Osteocyte (in vitro differentiated cells): ENCODE data around the gene TUBB6. TPM values are rescaled to one million over a fixed set of nuclear protein-coding genes. Genes with fewer than 3 reads are reported as not detected.
A peak's percentile ranks its signal among the peaks of the same experiment; 100 is the strongest.

Experiments used
- DNase-seq: peaks from one replicate; pipeline ENCODE4 v3.0.0; 2021; ENCODE audit warnings: mixed read lengths; ENCODE audit not compliant: unreplicated experiment; ENCODE audit errors: extremely low spot score
- H3K27ac Mint-ChIP-seq: one replicate; pipeline ENCODE4 v1.8.0; 2021; ENCODE audit warnings: mild to moderate bottlenecking, mixed read lengths; ENCODE audit not compliant: unreplicated experiment
- H3K27me3 Mint-ChIP-seq: one replicate; pipeline ENCODE4 v1.8.0; 2021; ENCODE audit warnings: mixed read lengths; ENCODE audit not compliant: unreplicated experiment
- H3K36me3 Mint-ChIP-seq: one replicate; pipeline ENCODE4 v1.8.0; 2021; ENCODE audit warnings: mixed read lengths; ENCODE audit not compliant: unreplicated experiment
- H3K4me1 Mint-ChIP-seq: one replicate; pipeline ENCODE4 v1.8.0; 2021; ENCODE audit warnings: mixed read lengths; ENCODE audit not compliant: unreplicated experiment
- H3K4me3 Mint-ChIP-seq: one replicate; pipeline ENCODE4 v1.8.0; 2021; ENCODE audit warnings: mild to moderate bottlenecking, moderate library complexity, mixed read lengths; ENCODE audit not compliant: unreplicated experiment
- H3K9me3 Mint-ChIP-seq: one replicate; pipeline ENCODE4 v1.8.0; 2021; ENCODE audit warnings: mixed read lengths; ENCODE audit not compliant: unreplicated experiment
- total RNA-seq: library from RNA; stranded (reverse); gene quantifications from 2 replicates; pipeline ENCODE4 v1.2.1, GENCODE V29; 2021
- TF ChIP-seq, protein P1 (sequence below): fragments of 200-600 bp; sonication (generic); IDR thresholded peaks from 2 replicates; pipeline ENCODE4 v1.5.0; 2021; ENCODE audit warnings: antibody characterized with exemption, mild to moderate bottlenecking, moderate library complexity

TUBB6 gene
- total RNA-seq, 1 donor from 2014 or later: 116 TPM

DNA sequence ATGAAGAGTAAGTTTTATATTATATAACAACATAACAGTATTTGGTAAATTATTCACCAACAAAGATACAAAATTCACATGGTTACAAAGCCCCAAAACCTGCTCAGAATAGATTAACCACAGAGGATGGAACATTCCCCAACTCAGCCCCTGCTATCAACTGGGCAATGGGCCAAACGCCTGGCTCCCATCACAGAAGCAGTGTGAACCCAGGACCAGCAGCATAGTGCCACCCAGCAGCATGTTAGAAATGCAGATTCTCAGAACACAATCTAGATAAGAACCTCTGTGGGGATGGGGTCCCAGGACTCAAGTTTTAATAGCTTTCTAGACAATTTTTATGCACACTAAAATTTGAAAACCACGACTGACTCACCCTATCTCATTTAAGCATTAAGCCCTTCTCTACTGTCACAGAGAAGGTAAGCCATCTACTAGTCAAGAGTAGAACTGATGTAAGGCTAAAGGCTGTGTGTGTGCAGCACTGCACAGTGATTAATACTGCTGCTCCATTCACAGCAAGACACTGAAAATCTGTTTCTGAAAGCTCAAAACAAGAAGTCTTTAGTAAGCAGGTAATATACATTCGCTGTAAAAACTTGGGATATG, 53.8 kb downstream of the TUBB6 start:
- Mint-ChIP-seq H3K36me3 (peaks cover 41% of the 10 kb centered on the region), H3K27ac (peak overlapping the region; percentile 14), H3K9me3 (no peaks in the 10 kb centered on the region), H3K4me1 (peaks cover 13% of the 10 kb centered on the region), H3K27me3 (no peaks in the 10 kb centered on the region), H3K4me3 (no peak overlapping the region)
- no peak for DNase-seq
- TF ChIP-seq, protein P1, sequence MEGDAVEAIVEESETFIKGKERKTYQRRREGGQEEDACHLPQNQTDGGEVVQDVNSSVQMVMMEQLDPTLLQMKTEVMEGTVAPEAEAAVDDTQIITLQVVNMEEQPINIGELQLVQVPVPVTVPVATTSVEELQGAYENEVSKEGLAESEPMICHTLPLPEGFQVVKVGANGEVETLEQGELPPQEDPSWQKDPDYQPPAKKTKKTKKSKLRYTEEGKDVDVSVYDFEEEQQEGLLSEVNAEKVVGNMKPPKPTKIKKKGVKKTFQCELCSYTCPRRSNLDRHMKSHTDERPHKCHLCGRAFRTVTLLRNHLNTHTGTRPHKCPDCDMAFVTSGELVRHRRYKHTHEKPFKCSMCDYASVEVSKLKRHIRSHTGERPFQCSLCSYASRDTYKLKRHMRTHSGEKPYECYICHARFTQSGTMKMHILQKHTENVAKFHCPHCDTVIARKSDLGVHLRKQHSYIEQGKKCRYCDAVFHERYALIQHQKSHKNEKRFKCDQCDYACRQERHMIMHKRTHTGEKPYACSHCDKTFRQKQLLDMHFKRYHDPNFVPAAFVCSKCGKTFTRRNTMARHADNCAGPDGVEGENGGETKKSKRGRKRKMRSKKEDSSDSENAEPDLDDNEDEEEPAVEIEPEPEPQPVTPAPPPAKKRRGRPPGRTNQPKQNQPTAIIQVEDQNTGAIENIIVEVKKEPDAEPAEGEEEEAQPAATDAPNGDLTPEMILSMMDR: no peak

GRCh38 chr18:12362473-12363174, 54.6 kb downstream of the TUBB6 start:
- no peaks in the 10 kb centered on the region for H3K9me3 Mint-ChIP-seq
- no peak overlapping the region for H3K4me3 Mint-ChIP-seq
- DNase-seq: no peak
- H3K27ac Mint-ChIP-seq: no peak overlapping the region
- peaks cover 46% of the 10 kb centered on the region for H3K36me3 Mint-ChIP-seq
- no peaks in the 10 kb centered on the region for H3K27me3 Mint-ChIP-seq
- TF ChIP-seq, protein P1: no peak
- H3K4me1 Mint-ChIP-seq: peaks cover 16% of the 10 kb centered on the region

DNA sequence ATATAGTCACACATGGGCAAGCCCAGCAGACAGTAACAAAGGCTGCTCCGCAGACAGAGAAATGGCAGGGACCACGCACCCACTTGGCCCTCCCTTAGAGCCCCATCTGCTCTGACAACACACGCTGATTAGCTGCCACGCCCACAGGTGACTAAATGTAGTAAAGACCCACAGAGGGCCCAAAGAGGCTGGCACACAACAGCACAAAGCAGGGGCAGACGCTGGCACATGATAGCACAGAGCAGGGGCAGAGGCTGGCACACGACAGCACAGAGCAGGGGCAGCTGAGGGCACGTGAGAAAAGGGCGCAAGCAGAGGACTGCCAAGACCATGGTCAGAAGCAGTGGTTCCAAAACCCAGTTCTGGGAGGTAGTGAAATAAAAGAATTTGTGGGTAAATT, 58.3 kb downstream of the TUBB6 start:
- no peak overlapping the region for H3K4me3 Mint-ChIP-seq
- no peak for DNase-seq
- no peak overlapping the region for H3K27ac Mint-ChIP-seq
- TF ChIP-seq, protein P1: no peak
- H3K9me3 Mint-ChIP-seq: no peaks in the 10 kb centered on the region
- H3K27me3 Mint-ChIP-seq: no peaks in the 10 kb centered on the region
- H3K4me1 Mint-ChIP-seq: peaks cover 16% of the 10 kb centered on the region
- peaks cover 34% of the 10 kb centered on the region for H3K36me3 Mint-ChIP-seq

GRCh38 chr18:12366784-12367183, 58.7 kb downstream of the TUBB6 start:
- Mint-ChIP-seq H3K27ac (no peak overlapping the region), H3K27me3 (no peaks in the 10 kb centered on the region), H3K4me3 (no peak overlapping the region), H3K9me3 (no peaks in the 10 kb centered on the region), H3K4me1 (peaks cover 13% of the 10 kb centered on the region), H3K36me3 (peaks cover 34% of the 10 kb centered on the region)
- DNase-seq: no peak
- TF ChIP-seq, protein P1: no peak

- peaks cover 23% of the 10 kb centered on the region for H3K36me3 Mint-ChIP-seq
- H3K4me1 Mint-ChIP-seq: peaks cover 26% of the 10 kb centered on the region
- DNase-seq: no peak
- no peak overlapping the region for H3K27ac Mint-ChIP-seq
- no peak overlapping the region for H3K4me3 Mint-ChIP-seq
- H3K9me3 Mint-ChIP-seq: no peaks in the 10 kb centered on the region
- TF ChIP-seq, protein P1: no peak
- no peaks in the 10 kb centered on the region for H3K27me3 Mint-ChIP-seq
Measured at GRCh38 chr18:12369211-12369610, 61.2 kb downstream of the TUBB6 start.
